GM18519 (cell line): Measurements from ENCODE around the gene RCE1.
"Not testable (repeated sequence)": the region's sequence is repeated elsewhere in the genome, so short reads cannot be mapped to it uniquely, and the experiment has no call there.

Source experiments
- ATAC-seq: cut with Tn5 transposase; IDR thresholded peaks from one replicate; pipeline ENCODE4 v1.9.1; 2021; ENCODE audit warnings: mild to moderate bottlenecking, moderate library complexity; ENCODE audit not compliant: unreplicated experiment, low FRiP score

The RCE1 gene, protein sequence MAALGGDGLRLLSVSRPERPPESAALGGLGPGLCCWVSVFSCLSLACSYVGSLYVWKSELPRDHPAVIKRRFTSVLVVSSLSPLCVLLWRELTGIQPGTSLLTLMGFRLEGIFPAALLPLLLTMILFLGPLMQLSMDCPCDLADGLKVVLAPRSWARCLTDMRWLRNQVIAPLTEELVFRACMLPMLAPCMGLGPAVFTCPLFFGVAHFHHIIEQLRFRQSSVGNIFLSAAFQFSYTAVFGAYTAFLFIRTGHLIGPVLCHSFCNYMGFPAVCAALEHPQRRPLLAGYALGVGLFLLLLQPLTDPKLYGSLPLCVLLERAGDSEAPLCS

GRCh38 chr11:66842896-66843775 is at the start of gene RCE1:
RCE1 (plus strand) TSS chr11:66843441; CDS start chr11:66843456, 15 bp downstream.
- ATAC-seq, result peak; percentile 61

- ATAC-seq, result not testable (repeated sequence)
Observed at GRCh38 chr11:66799815-66800214, 43.4 kb upstream of the RCE1 start.

DNA sequence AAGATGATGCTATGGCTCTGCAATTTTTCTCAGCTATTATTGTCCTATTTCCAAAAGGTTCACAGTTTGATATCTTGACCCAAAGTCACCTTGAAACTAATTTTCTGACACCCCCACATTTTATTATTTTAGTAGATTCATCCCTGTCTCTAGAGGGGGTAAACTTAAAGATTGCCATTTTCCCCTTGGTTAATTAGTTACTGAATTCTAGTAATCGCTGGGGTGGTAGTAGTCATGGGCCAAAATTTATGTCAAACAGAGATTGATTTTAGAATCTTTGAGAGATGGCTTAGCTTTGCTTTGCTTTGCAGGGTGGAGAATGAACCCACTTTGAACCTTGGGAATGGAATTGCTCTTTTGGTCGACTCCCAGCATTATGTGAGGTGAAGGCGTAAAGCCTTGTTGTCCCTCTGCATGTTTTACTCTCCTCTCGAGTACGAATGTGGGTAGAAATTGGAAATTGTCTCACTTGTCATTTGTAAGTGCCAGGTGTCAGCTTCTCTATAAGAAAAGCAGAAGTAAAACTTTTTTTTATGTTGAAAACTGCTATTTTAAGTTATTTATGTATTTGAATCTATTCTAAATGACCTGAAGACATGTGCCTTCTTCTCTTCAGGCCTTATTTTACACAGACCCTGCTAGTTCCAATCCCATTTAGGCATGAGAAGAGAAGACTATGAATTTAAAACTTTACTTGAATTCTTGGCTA is 42.4 kb upstream of the RCE1 start:
- ATAC-seq, result no peak

- ATAC-seq, result no peak
Observed at GRCh38 chr11:66809592-66809991, 33.6 kb upstream of the RCE1 start.

GRCh38 chr11:66810576-66811185 is 32.6 kb upstream of the RCE1 start:
- no peak for ATAC-seq

DNA sequence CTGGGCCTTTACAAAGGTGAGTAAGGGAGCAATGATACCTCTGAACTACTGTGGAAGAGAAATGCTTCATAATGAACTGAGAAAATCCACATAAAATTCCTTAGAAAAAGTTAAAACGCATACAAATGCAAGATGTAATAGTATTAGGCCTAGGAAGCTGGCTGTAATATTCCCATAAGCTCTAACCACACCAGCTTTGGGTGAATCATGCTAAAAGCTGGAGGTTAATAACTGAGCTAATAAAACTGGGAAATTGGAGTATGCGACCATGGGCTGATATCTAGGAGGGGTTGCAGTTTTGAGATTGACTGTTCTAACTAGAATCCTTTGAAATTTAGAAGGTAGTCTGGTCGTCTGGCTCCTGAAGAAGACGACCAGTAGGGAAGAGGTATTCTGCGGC is 28.6 kb upstream of the RCE1 start:
- no peak for ATAC-seq

DNA sequence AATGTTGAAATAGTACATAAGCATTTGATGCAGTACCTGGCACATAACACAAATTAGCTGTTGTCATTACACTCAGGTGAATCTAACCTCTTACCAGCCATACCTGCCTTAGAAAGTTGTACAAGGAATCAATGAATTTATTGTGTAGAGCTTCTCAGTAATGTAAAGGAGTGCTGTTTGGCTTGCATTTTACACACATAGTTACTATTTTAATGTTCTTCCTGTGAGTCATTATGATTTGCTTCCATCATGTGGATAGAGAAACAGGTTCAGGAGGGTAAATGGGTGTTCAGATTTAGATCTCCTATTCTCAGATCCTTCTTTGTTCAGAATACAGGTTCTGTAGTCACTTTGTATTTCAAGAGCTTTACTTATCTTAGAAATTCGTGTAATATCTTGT is 27.6 kb upstream of the RCE1 start:
- no peak for ATAC-seq

GRCh38 chr11:66818231-66818955 is 24.8 kb upstream of the RCE1 start:
- ATAC-seq, result no peak

GRCh38 chr11:66820381-66820780 is 22.9 kb upstream of the RCE1 start:
- ATAC-seq, result no peak

DNA sequence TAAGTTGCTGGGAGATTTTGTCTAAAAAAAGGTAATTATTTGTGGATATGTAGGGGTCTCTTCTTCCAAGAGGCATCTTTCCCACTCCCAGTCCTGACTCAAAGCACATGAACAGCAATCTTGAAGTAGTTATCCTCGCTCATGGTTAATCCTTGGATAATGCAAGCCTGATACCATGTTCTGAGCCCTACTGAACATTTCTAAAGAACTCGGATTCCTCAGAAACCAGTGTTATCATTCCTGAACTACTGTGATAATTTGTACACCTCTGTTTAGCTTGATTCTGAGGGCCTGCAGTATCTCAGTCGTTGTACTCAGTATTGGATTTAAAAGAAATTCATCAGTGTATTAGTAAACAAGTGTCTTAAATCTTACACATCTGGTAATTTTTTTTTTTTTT is 22.3 kb upstream of the RCE1 start:
- ATAC-seq, result no peak

- no peak for ATAC-seq
Observed at GRCh38 chr11:66823700-66824099, 19.5 kb upstream of the RCE1 start.

DNA sequence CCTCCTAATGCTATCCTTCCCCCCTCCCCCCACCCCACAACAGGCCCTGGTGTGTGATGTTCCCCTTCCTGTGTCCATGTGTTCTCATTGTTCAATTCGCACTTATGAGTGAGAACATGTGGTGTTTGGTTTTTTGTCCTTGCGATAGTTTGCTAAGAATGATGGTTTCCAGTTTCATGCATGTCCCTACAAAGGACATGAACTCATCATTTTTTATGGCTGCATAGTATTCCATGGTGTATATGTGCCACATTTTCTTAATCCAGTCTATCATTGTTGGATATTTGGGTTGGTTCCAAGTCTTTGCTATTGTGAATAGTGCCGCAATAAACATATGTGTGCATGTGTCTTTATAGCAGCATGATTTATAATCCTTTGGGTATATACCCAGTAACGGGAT is 18.7 kb upstream of the RCE1 start:
- ATAC-seq, result not testable (repeated sequence)

- ATAC-seq, result no peak
Observed at GRCh38 chr11:66834539-66834845, 8.7 kb upstream of the RCE1 start.

DNA sequence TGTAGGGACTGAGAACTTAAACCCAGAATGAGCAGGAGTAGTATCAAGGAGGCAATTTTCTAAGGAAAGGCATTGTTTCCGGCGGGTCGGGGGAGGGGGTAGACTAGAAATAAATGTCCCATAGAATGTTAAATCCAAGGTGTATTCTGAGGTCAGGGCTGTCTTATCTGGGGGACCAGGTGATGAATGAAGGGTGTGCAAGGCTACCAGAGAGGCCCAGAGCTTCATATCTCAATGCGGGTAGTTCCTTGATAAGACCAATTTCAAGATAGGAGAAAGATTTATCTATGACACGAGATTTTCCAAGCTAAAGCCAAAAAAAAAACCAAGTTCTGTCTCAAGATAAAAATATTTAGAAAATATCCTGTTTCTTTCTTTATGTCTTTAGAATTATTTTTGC is 8.3 kb upstream of the RCE1 start:
- no peak for ATAC-seq

DNA sequence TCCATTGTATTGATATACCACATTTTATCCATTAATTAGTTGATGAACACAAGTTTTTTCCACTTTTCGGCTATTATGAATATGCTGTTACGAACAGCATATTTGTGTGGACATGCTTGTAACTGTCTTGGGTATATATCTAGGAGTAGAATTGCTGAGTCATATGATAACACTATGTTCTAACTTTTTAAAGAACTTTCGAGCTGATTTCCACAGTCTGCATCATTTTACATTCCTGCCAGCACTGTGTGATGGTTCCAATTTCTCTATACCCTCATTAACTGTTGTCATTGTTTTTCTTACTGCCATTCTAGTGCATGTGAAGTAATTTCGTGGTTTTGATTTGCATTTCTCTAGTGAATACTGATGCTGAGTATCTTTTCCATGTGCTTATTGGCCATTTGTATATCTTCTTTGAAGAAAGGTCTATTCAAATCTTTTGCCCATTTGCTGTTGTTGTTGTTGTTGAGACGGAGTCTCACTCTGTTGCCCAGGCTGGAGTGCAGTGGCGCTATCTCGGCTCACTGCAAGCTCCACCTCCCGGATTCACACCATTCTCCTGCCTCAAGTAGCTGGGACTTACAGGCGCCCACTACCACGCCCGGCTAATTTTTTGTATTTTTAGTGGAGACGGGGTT is 7.4 kb upstream of the RCE1 start:
- no peak for ATAC-seq

DNA sequence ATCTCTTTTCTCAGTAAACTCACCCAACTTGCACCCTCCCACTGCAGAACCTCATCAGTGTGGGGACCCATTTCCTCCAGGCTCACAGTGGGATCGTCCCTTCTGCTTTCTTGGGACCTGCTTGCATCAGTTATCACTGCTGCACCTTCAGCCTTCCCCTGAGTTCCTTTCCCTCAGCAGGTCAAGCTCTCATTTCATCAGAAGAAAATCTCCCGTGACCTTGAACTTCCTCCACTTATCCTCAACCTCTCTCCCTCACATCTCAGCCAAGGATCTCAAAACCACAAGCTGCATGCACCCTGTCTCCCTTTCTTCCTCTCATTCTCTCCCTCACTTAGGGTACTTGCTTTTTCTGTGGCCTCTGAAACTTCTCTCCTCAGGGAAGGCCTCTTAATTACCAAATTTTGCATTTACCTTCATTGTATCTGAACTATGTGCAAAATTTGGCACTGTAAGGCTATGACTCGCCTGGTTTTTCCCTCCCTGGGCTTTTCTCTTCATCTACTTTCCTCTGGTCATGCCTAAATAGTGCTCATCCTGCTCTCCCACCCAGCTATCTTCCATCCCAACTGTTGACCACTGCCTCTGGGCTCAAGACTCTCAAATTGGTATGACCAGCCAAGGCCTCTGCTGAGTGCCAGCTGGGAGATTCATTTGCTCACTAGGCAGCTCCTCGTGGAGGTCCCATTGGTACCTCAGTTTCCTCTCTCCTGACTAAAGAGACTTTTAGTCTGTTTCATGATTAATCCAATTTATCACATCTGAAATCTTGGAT is 2.7 kb upstream of the RCE1 start:
- no peak for ATAC-seq

DNA sequence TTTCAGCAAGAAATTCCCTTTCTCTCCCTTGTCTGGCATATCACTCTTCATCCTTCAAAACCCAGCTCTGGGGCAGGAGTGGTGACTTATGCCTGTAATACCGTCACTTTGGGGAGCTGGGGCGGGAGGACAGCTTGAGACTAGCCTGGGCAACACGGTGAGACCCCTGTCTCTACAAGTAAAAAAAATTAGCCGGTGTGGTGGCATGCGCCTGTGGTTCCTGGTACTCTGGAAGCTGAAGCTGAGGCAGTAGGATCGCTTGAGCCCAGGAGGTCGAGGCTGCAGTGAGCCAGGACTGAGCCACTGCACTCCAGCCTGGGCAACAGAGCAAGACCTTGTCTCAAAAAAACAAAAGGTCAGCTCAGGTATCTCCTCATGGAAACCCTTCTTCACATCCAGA is 1.4 kb upstream of the RCE1 start:
- no peak for ATAC-seq

- ATAC-seq, result no peak
Observed at GRCh38 chr11:66842501-66842895, 743 bp upstream of the RCE1 start.
